Measurements from ENCODE around the gene TEP1.
A peak's percentile ranks its signal among the peaks of the same experiment; 100 is the strongest.
"Not testable (repeated sequence)": the region's sequence is repeated elsewhere in the genome, so short reads cannot be mapped to it uniquely, and the experiment has no call there.

The TEP1 gene

DNA sequence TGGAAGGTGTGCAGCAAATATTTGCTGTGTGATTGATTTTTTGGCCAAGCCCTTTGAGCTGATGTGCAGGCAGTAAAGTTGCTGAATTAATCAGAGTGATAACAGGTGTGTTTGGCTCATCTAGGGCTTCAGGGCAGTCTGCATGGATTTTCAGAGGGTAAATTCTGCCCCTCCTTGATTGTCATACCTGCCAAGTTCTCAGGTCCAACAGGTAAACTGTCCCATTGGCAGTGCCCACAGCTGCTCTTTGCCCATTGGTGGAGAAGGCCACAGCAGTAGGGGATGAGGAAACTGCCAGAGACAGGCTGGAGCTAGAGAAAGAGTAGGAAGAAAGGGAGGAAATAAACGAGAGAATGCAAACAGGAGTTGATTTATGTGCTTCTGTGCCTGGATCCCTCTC is 33.6 kb downstream of the TEP1 start:
- H3K27ac ChIP-seq: no peak overlapping the region
- H3K27me3 ChIP-seq: no peaks in the 10 kb centered on the region
- H3K36me3 ChIP-seq: peaks cover 100% of the 10 kb centered on the region
- H3K4me3 ChIP-seq (ENCODE audit: low read depth in 1 of 2, low read length in 1 of 2): no peak overlapping the region
- no peaks in the 10 kb centered on the region for H3K4me1 ChIP-seq (ENCODE audit: control insufficient read depth in 1 of 2, insufficient read depth in 1 of 2, low read depth in 1 of 2, low read length in 1 of 2)
- H3K9me3 ChIP-seq: no peaks in the 10 kb centered on the region
- TF ChIP-seq, protein P1, sequence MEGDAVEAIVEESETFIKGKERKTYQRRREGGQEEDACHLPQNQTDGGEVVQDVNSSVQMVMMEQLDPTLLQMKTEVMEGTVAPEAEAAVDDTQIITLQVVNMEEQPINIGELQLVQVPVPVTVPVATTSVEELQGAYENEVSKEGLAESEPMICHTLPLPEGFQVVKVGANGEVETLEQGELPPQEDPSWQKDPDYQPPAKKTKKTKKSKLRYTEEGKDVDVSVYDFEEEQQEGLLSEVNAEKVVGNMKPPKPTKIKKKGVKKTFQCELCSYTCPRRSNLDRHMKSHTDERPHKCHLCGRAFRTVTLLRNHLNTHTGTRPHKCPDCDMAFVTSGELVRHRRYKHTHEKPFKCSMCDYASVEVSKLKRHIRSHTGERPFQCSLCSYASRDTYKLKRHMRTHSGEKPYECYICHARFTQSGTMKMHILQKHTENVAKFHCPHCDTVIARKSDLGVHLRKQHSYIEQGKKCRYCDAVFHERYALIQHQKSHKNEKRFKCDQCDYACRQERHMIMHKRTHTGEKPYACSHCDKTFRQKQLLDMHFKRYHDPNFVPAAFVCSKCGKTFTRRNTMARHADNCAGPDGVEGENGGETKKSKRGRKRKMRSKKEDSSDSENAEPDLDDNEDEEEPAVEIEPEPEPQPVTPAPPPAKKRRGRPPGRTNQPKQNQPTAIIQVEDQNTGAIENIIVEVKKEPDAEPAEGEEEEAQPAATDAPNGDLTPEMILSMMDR (IDR thresholded peaks at IDR 0.05): no peak

DNA sequence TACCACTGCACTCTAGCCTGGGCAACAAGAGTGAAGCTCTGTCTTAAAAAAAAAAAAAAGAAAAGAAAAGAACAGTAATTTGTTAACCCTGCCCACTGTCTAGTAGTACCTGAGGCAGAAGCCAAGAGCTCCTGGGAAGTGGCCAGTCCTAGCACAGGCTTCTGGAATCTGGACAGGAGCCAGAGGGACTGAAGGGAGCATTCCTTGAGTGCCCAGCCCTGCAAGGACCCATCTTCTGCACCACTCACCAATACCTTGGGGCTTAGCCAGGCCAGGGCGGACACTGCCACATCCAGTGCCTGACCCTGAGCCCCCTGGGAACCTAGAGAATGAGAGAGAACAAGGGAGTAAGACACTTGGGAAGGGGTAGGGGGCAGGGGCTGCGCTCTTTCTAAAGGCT is 36.1 kb downstream of the TEP1 start:
- no peaks in the 10 kb centered on the region for H3K27me3 ChIP-seq
- H3K27ac ChIP-seq: no peak overlapping the region
- TF ChIP-seq, protein P1 (IDR thresholded peaks at IDR 0.05): no peak
- peaks cover 100% of the 10 kb centered on the region for H3K36me3 ChIP-seq
- no peaks in the 10 kb centered on the region for H3K4me1 ChIP-seq (ENCODE audit: control insufficient read depth in 1 of 2, insufficient read depth in 1 of 2, low read depth in 1 of 2, low read length in 1 of 2)
- H3K9me3 ChIP-seq: no peaks in the 10 kb centered on the region
- H3K4me3 ChIP-seq (ENCODE audit: low read depth in 1 of 2, low read length in 1 of 2): no peak overlapping the region

DNA sequence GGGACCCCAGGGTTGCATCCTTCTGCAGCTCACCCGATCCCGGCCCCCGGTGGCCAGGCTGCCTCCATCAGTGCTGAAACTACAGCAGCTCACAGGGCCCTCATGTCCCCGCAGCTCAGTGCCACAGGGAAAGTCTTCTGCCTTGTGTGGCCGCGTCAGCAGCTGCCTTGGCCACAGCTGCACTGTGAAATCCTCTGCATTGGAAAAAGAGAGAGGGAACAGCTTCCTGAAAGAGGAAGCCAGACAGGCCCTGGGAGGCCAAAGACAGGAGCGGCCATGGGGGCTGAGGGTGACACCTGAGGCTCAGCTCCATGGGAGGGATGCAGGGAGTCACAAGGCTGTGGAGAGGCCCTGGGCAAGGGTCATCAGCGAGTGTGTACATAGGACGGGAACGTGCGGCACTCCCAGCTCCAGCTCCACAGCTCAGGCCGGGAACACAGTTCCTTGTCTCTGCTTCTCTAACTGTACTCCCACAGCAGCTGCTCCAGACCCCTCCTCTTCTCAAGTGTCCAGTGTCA is 37.2 kb downstream of the TEP1 start:
- TF ChIP-seq, protein P1 (IDR thresholded peaks at IDR 0.05): no peak
- Histone ChIP-seq H3K27me3 (no peaks in the 10 kb centered on the region), H3K9me3 (no peaks in the 10 kb centered on the region), H3K4me3 (ENCODE audit: low read depth in 1 of 2, low read length in 1 of 2) (no peak overlapping the region), H3K36me3 (peaks cover 100% of the 10 kb centered on the region), H3K4me1 (ENCODE audit: control insufficient read depth in 1 of 2, insufficient read depth in 1 of 2, low read depth in 1 of 2, low read length in 1 of 2) (no peaks in the 10 kb centered on the region), H3K27ac (no peak overlapping the region)

DNA sequence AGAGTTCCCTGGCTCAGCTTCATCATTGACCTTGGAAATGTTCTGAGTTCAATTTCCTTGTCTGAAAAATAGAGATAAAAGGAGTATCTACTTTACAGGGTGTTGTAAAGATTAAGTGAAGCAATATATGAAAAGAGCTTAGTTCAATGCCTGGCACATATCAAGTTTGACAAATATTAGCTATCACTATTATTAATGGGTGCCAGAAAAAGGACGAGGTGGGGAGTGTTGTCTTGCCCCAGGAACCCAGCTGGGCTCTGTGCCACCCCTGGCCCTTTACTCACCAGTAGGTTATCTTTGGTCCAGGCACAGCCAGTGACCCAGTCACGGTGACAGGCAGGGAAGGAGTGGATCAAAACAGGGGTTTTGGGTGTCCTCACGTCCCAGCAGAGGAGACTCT is 37.8 kb downstream of the TEP1 start:
- Histone ChIP-seq H3K9me3 (no peaks in the 10 kb centered on the region), H3K4me3 (ENCODE audit: low read depth in 1 of 2, low read length in 1 of 2) (no peak overlapping the region), H3K27ac (no peak overlapping the region), H3K4me1 (ENCODE audit: control insufficient read depth in 1 of 2, insufficient read depth in 1 of 2, low read depth in 1 of 2, low read length in 1 of 2) (no peaks in the 10 kb centered on the region), H3K27me3 (no peaks in the 10 kb centered on the region), H3K36me3 (peaks cover 100% of the 10 kb centered on the region)
- TF ChIP-seq, protein P1 (IDR thresholded peaks at IDR 0.05): no peak

DNA sequence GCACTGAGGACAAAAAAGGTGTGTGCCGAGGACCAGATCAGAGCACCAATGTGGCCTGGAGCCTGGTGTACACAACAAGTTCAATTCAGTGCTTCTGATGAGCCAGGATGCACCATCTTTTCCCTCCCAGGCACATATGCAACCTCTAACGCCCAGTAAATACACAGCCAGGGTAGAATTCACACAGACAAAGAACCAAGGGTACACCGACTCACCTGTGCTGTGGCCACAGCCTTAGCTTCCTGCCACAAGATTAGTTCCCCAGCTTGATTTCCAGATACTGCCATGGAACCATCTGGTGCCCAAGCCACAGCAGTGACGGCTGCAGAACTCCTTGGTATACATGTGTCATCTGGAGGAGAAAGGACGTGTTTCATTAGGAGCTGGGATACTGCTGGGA is 40.5 kb downstream of the TEP1 start:
- peaks cover 100% of the 10 kb centered on the region for H3K36me3 ChIP-seq
- H3K27me3 ChIP-seq: no peaks in the 10 kb centered on the region
- H3K4me3 ChIP-seq (ENCODE audit: low read depth in 1 of 2, low read length in 1 of 2): no peak overlapping the region
- no peaks in the 10 kb centered on the region for H3K4me1 ChIP-seq (ENCODE audit: control insufficient read depth in 1 of 2, insufficient read depth in 1 of 2, low read depth in 1 of 2, low read length in 1 of 2)
- H3K9me3 ChIP-seq: no peaks in the 10 kb centered on the region
- no peak overlapping the region for H3K27ac ChIP-seq
- TF ChIP-seq, protein P1 (IDR thresholded peaks at IDR 0.05): no peak

DNA sequence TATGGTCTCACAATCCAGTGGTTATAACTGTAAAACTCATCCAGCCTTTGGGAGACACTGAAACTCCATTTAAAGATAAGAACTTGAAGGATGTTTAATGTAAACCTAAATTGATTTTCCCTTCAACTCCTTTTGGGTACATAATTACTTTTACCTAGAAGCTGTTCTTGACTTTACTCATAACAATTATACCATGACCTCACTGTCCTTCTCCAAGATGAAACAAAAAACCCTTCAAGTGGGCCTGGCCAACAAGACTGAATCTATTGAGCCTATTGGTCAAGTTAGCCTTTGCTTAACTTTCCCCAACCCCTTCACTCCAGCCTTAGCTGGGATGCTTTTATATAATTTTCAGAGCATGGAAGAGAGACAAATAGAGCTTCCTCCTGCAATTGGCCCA is 47.4 kb downstream of the TEP1 start:
- Histone ChIP-seq H3K9me3 (no peaks in the 10 kb centered on the region), H3K36me3 (peaks cover 79% of the 10 kb centered on the region), H3K27ac (no peak overlapping the region), H3K4me3 (ENCODE audit: low read depth in 1 of 2, low read length in 1 of 2) (no peak overlapping the region), H3K27me3 (no peaks in the 10 kb centered on the region), H3K4me1 (ENCODE audit: control insufficient read depth in 1 of 2, insufficient read depth in 1 of 2, low read depth in 1 of 2, low read length in 1 of 2) (no peaks in the 10 kb centered on the region)
- TF ChIP-seq, protein P1 (IDR thresholded peaks at IDR 0.05): no peak

DNA sequence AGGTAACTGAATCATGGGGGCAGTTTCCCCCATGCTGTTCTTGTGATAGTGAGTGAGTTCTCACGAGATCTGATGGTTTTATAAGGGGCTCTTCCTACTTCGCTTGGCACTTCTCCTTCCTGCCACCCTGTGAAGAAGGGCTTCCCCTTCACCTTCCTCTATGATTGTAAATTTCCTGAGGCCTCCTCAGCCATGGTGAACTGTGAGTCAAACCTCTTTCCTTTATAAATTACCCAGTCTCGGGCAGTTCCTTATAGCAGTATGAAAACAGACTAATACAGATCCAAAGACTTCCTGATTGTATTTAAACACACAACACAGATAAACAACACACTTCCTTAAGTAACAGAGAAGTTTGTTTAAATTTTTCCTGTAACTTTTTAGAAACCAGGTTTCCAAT is 54.8 kb downstream of the TEP1 start:
- H3K4me1 ChIP-seq (ENCODE audit: control insufficient read depth in 1 of 2, insufficient read depth in 1 of 2, low read depth in 1 of 2, low read length in 1 of 2); H3K4me3 ChIP-seq (ENCODE audit: low read depth in 1 of 2, low read length in 1 of 2); H3K27me3 ChIP-seq; H3K9me3 ChIP-seq: not testable (repeated sequence)
- Histone ChIP-seq H3K27ac (peak overlapping the region; percentile 64), H3K36me3 (peaks cover 41% of the 10 kb centered on the region)

All from neutrophil (primary cell).